K562 (cell line): ENCODE data around the gene HTR1D. TPM values are rescaled to one million over a fixed set of nuclear protein-coding genes. Genes with fewer than 3 reads are reported as not detected.

Experiments used
- CBFB ChIP-seq: sonication (generic); formaldehyde crosslinking; IDR thresholded peaks from 2 replicates; pipeline ENCODE4 v1.4.0; 2020; ENCODE audit warnings: mild to moderate bottlenecking, missing genetic modification reagents
- MGA ChIP-seq: fragments of 450-650 bp; IDR thresholded peaks from 2 replicates; pipeline ENCODE4 v1.6.1; 2016; ENCODE audit warnings: mild to moderate bottlenecking, moderate library complexity
- OTX1 ChIP-seq: fragments of 450-650 bp; formaldehyde crosslinking; IDR thresholded peaks from 2 replicates; pipeline ENCODE4 v1.4.0; 2022; ENCODE audit warnings: mild to moderate bottlenecking
- POLR2AphosphoS5 ChIP-seq: IDR thresholded peaks from 2 replicates; pipeline ENCODE4 v1.6.1; 2011; ENCODE audit warnings: mild to moderate bottlenecking, low read depth, low read length, moderate library complexity; ENCODE audit not compliant: control insufficient read depth, insufficient read depth
- TCF3 ChIP-seq: sonication (generic); formaldehyde crosslinking; IDR thresholded peaks from 2 replicates; pipeline ENCODE4 v1.4.0; 2020; ENCODE audit warnings: mild to moderate bottlenecking, missing genetic modification reagents
- ZFP36 ChIP-seq: fragments of 150-350 bp; IDR thresholded peaks from 2 replicates; pipeline ENCODE4 v1.6.1; 2018; ENCODE audit warnings: low read length, low read depth; ENCODE audit not compliant: partially characterized antibody
- polyA plus RNA-seq, 8 experiments: library from polyadenylated mRNA; depleted of rRNA in 4 of 8; stranded (reverse) in 5 of 8; unstranded in 3 of 8; fragments of >200 nt; fragmentation: Nextera tagmentation in 2 of 8; fragmentation: Illumina TruSeq in 1 of 8; extraction: Ambion mirVana in 2 of 8; extraction: Trizol in 1 of 8; gene quantifications; 2 replicates each; pipeline versions ENCODE4 v1.2.1 to v1.2.3, GENCODE V29; 2011 to 2014; ENCODE audit warnings: inconsistent platforms in 1 of 8, missing spikeins in 1 of 8
- total RNA-seq, 7 experiments: library from RNA; depleted of rRNA in 6 of 7; stranded (reverse); fragments of >200 nt in 6 of 7; fragmentation: Illumina TruSeq in 2 of 7; extraction: Trizol in 2 of 7; gene quantifications; 2 replicates each; pipeline versions ENCODE4 v1.2.1 to v1.2.3, GENCODE V29; 2011 to 2021; ENCODE audit warnings: low replicate concordance in 1 of 7

HTR1D gene
- total and polyA plus RNA-seq, 9 of the 15 experiments (the other 6 are each of a cell fraction or from before 2014, with no cell fraction given), result 0.03 to 0.09 (median 0.04) TPM; not detected in 4

- TF ChIP-seq MGA (no peak), CBFB (CRISPR knock-in tag) (no peak), TCF3 (no peak), ZFP36 (peak; percentile 90), OTX1 (no peak), POLR2AphosphoS5 (no peak)
- TF ChIP-seq, all 486 proteins: peak for 9
Measured at GRCh38 chr1:23210351-23210785, 6.9 kb downstream of the HTR1D start (continued).
